RPMI8226 (cell line): Measurements from ENCODE around the gene AKNA.

Source experiments
- DNase-seq: peaks from one replicate; pipeline ENCODE4 v3.0.0-alpha.2; 2015

AKNA gene, protein sequence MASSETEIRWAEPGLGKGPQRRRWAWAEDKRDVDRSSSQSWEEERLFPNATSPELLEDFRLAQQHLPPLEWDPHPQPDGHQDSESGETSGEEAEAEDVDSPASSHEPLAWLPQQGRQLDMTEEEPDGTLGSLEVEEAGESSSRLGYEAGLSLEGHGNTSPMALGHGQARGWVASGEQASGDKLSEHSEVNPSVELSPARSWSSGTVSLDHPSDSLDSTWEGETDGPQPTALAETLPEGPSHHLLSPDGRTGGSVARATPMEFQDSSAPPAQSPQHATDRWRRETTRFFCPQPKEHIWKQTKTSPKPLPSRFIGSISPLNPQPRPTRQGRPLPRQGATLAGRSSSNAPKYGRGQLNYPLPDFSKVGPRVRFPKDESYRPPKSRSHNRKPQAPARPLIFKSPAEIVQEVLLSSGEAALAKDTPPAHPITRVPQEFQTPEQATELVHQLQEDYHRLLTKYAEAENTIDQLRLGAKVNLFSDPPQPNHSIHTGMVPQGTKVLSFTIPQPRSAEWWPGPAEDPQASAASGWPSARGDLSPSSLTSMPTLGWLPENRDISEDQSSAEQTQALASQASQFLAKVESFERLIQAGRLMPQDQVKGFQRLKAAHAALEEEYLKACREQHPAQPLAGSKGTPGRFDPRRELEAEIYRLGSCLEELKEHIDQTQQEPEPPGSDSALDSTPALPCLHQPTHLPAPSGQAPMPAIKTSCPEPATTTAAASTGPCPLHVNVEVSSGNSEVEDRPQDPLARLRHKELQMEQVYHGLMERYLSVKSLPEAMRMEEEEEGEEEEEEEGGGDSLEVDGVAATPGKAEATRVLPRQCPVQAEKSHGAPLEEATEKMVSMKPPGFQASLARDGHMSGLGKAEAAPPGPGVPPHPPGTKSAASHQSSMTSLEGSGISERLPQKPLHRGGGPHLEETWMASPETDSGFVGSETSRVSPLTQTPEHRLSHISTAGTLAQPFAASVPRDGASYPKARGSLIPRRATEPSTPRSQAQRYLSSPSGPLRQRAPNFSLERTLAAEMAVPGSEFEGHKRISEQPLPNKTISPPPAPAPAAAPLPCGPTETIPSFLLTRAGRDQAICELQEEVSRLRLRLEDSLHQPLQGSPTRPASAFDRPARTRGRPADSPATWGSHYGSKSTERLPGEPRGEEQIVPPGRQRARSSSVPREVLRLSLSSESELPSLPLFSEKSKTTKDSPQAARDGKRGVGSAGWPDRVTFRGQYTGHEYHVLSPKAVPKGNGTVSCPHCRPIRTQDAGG (N-terminal part only)

DNA sequence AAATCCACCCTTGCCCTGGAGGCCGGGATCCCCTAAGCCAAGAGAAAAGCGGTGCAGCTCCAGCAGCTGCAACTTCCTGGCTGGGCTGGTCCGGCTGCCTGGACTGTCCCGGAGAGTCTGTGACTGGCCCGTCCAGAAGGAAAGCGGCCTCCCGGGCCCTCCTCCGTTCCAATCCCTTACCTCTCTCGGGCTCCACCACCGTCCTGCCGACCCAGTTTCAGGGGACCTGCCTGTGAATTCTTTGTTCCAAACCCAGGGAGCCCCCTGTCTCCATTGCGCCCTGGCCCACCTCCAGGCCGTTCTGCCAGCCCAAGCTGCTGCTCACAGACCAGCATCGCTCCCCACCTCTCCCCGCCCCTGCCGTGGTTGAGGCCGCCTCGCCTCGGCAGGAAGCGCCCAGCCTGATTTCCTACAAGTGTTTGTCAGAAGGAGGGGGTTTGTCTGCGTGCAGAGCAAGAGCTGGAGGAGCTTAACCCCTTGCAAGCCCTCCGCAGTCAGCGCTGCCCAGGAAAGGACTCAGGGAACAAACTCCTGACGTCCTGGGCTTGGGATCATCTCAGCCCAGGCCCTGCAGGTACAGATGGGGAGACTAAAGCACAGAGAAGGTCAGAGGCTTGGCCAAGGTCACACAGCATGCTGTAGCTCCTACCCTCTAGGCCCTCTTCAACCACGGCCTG is at the start of gene AKNA:
Gene AKNA, minus strand, starts transcription at position 303 of the 677 bp plus-strand sequence. CDS start 6,649 bp downstream, outside the sequence.
- DNase-seq, result no peak

DNA sequence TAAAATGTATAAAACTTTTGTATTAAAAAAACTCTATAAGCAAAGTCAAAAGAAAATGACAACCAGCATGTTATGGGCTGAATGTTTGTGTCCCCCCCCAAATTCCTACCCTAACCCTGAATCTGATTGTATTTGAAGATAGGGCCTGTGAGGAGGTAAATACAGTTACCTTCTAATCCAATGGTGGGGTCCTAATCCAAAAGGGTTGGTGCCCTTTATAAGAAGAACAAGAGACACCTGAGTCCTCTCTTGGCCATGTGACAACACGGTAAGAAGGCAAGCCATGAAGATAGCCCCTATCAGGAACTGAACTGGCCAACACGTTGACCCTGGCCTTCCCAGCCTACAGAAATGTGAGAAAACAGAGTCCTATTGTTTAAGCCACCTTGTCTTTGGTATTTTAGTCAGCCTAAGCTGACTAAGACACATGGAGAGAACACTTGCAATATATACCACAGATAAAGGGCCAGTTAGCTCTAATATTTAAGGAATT is 49.7 kb upstream of the AKNA start:
- no peak for DNase-seq

DNA sequence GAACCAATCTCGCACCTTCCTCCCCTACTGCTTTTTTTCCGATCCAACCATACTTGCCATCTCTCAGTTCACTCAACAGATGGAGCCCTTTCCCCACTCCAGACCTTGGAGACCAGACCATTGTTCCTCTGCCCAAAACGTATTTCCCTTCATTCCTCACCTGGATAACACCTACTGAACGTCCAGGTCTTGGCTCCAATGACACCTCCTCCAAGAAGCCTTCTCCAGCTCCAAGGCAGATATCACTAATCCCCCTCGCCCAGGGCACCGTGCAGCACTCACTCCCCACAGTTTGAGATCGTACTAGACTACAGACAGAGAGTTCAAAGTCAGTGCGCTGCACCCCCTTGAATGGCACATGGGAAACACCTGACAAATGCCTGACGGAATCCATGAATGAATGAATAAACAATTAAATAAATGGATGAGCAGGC is 47.1 kb upstream of the AKNA start:
- no peak for DNase-seq

DNA sequence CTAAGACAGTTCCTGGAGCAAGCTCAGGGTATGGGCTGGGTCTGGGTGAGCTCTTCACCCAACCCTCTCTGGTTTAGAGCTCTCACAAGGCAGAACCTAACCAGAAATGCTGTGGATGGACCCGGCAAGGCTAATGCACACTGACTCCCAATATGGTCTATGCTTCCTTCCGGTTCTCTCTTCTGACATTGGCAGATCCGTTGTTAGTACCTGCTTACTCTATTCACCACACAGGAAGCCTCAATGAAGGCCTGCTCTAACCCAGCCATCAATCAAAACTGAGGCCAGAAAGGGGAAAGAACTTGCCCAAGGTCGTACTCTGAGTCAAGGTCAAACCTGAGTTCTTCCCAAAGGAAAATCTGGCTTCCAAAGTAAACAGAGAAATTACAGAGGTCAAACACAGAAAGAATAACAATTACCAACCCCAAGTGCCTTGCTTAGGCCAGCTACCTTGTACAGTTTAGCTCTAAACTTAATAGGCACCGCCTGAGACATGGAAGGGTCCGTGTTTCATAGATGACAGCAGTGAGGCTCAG is 46.0 kb upstream of the AKNA start:
- DNase-seq, result no peak

DNA sequence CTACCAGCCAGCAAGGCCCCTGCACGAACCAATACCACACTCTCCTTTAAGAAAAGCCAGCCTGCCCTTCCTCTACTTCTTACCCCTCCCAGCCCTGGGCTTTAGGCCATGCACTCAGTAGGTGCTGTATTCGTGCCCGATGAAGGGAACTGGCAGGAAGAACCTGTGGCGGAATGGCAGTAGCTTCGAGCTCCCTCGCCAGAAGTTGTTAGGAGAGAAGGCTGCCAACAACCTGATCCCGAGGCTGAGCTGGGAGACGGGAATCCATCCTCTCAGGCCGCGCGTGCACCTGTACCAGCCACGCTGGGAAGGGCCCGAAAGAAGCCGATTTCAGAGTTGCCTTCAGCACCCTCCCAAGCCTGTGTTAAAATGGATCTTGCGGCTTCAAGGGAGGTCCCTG is 45.3 kb upstream of the AKNA start:
- DNase-seq, result no peak

DNA sequence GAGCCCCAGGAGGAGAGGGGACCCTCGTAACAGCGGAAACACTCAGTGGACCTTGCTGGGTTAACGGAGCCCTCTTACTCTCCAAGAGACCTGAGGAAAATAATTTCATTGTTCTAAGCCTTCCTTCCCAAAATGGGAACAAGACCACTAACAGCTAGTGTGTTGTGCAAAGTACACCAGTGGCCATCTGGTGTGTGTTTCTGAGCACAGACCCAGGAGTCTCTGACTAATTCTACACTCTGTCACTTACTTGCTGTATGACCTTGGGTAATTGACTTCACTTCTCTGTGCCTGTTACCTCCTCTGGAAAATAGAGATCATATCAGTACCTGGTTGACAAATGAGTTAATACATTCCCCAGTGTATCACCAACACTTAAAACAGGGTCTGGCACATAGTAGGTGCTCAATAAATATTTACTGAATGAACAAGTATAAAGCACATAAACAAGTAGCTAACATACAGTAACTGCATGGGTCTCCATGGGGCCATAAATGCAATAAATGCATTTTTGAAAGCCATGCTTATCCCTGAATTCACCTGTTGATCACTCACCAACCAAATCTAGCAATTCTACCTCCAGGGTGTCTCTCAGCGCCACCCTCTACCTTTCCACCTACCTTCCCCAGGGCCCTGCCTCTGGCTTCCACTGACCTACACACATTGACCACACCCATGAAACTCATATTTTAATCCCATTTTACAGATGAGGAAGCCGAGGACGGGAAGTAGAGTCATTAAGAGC is 44.7 kb upstream of the AKNA start:
- DNase-seq, result no peak

DNA sequence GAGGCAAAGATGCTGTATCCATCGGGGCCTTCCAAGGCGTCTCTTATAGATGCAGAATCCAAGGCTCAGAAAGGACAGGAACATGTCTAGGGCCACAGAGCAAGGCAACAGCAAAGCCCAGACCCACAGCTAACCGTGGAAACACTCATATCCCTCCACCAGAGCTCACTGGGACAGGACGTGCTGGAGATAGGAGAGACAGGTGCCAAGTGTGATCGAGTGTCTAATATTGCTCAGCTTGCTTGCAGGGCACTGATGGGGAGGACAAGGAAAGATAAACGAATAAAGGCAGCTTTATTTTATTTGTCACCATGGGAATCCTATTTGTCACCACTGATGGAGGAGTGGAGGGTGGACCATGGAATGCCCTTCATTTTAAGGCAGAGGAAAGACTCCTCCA is 44.0 kb upstream of the AKNA start:
- DNase-seq, result no peak

DNA sequence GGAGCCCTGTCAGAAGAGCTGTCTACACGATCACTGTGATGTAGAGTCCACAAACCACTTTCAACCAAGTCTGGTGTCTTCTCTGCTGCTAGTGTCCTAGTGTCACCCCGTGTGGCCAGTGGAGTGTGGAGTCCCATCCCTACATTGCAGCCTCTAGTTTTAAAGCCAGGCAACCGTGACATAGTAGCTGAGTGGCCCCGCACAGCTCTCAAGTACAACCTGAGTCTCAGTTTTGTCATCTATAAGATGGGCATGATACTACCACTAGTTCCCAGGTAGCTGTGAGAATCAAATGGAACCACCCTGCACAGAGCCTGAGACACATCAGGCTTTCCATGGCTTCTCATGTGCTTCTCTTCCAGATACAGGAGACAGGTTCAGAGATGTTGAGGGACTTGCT is 43.2 kb upstream of the AKNA start:
- no peak for DNase-seq

DNA sequence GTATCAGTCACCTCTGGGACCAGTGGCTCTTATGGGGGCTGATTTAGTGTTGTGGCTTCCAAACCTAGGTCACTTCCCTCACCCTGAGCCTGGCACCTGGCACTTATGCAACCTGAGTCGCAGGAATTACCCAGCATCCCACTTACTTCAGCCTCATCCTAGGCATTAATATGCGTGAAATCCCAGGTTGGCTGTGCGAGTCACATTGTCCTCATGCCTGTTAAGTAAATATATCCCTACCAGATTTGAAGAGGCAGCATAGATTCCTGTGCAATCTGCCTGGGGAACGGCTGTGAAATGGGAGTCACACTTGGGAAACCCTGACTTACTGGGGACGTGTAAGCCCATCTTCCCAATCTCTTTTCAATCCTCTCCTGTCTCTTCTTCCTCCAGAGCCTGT is 42.7 kb upstream of the AKNA start:
- no peak for DNase-seq

DNA sequence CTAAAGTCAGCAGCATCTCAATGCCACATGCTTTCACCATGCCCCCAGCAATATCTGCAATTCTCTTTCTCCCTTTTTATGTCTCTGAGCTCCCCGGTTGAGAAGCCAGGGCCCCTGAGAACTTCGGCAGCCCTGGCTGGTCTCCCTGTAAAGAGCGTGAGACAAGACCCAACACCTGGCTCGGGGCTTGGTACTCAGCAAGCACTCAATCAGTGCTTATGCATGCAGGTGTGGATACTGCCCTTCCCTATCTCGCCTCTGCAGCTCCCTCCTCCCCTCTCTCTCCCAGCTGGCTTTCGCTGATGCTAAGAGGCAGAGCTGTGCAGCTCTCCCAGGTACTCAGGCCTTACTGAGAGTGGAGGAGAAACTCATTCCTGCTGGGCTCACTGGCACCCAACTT is 41.7 kb upstream of the AKNA start:
- DNase-seq, result no peak

DNA sequence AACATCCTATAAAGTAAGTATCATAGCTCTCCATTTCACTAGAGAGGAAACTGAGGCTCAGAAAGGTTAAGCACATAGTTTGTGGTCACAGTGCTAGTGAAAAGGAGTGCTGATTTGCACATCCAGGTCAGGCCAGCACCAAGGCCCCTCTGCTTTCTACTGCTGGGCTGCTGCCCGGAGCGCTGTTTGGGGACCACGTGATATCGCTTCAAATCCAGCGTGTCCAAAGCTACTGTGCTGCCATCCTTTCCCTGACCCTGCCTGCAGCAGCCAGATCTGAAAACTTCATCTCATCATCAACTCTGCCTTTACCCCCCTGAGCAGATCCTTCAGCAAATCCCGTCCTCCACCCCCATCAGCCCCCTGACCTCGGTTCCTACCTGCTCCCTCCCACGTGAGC is 40.7 kb upstream of the AKNA start:
- DNase-seq, result no peak

DNA sequence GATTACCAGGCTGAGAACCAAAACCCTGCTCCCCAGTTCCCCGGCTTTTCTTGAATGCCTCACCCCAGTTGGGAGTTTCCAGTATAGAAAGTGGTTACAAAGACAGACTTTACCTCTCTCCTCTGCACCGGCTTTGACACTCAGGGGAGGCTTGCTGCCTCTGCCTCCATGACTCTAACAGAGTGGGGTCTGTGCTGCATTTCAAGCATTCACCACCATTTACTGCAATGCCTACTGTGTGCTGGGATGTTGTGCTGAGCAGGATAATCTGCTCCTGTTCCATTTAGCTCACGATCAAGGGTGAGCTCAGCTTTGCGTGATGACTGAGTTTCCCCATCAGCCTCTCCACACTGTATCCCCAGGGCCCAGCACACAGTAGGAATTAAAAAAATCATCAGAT is 39.9 kb upstream of the AKNA start:
- no peak for DNase-seq

DNA sequence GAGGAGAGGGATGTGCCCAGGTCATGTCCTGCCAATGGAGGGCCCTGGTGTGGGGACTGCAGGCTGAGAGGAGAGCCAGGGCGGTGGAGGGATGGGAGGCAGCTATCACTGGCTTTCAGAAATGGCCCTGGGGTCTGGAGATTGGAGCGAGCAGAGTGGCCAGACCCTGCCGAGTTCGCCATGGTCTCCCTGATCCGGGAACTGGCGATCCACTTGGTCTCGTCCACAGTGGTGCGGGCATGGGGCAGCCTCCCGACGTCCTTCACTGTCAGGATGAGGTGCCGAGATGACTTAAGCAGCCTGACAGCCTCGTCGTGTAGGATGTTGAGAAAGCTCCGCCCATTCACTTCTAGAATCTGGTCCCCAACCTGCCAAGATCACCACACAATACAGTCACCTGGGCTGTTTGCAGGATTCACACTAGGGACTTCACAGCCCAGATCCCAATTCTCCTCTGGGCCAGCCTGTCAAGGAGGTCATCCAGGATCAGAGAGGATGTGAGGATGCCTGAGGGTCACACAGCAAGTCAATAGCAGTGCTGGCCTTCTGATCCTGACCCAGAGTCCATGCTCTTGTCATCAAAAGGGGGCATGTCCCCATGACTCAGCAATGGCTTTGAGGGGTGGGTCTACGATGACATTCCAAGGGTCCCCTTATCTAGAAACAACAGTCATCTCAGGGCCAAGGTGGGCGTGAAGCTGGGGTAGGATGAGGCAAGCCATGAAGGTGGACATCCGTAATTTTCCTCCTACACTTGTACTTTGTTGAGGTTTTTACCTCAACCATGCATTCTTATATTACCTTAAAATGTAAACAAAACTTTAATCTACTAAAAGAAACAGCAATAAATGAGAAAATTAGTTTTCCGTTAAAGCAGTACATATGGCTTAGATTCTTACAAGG is 38.5 kb upstream of the AKNA start:
- DNase-seq, result no peak

DNA sequence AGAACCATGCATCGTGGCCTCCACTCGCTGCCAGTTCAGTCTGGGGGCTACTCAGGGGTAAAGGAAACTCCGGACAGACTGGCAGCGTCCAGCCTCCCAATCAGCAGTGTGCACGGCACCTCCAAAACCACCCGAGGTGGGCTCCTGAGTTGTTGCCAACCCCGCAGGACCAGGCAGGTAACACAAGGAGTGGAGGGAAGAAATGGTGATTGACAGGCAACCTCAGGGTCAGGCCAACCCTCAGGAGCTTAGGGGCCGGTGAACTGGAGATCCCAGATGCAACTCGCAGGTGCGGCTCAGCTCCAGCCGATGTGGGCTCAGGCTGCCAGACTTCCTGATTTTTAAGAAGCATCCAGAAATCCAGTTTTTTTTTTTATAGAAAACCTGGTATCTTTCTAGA is 37.3 kb upstream of the AKNA start:
- DNase-seq, result no peak

DNA sequence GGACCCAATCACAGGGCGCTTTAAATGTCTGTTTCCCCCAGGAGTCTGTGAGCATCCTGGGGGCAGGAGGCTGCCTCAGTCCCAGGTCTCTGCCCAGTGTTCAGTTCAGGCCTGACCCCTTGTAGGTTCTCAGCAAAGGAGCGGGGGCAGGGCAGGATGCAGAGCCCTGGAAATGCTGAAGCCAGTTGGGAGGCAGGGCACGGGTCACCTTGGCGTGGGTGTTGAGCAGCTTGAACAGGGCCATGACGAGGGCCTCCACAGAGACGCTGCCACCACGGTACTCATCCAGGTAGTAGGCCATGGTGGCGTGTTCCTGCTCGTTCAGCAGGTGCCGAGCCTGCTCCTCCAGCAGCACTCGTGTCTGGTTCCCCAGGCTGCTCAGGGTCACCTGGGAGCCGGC is 36.3 kb upstream of the AKNA start:
- DNase-seq, result no peak

DNA sequence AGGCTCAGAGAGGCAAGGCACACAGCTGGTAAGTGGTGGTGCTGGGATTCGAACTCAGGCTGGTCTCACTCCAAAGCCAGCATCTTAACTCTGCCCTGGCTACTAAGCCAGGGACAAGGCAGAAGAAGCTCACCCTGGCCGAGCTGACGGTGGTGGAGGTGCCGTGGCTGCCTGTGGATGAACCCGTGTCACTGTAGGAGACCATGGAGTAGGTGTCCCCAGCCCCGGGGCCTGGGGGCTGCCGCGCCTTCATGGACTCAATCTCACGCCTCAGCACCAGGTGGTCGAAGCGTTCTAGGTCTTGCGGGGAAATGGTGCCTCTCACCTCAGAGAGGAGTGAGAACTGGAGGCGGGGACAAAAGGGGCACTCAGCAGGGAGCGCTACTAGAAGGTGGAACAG is 35.4 kb upstream of the AKNA start:
- no peak for DNase-seq

DNA sequence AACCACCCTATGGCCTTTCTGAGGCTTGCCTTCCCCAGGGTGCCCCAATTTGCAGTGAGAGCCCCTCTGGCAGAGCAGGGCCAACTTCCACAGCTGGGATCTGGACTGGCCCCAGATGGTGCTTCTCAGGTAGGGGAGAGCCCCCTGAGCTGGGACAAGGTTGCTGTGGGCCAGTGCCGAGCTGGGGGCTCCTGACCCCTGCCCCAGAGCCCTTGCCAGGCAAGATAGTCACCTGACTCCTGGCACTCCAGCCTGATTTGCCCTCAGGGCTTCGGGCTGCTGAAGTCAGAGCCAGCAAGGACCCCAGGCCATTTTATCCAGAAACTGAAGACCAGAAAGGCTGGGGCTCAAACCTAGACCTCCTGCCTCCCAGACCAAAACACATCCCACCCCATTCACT is 33.4 kb upstream of the AKNA start:
- no peak for DNase-seq

DNA sequence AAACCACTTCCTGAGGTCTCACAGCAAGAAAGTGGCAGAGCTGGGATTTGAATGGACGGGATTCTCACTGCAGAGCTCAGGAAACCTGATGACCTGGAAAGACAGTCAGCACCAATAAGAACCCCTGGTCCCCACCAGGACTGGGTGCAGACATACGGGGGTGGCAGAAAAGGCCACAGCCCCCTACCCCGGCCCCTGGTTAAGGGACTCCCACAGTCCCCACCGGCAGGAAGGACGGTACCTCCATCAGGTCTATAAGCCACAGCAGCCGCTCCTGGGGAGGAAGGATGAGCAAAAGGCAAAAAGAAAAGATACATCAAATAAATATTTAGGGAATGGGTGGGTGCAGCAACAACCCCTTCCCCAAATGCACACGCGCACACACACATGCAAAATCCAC is 32.0 kb upstream of the AKNA start:
- DNase-seq, result no peak

DNA sequence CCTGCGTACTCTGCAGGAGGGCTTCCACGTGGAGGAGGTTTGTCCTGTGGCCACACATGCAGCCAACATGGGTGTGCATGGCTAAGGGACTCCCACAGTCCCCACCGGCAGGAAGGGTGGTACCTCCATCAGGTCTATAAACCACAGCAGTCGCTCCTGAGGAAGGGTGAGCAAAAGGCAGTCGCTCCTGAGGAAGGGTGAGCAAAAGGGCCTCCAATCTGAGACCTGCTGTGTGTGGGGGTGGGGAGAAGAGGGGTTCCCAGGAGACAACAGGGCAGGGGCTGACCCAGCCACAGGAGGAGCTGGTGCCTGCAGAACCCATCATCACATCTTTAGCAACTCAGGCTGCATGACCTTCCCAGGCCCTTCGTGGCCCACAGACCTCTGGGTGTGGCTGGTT is 30.3 kb upstream of the AKNA start:
- DNase-seq, result no peak

DNA sequence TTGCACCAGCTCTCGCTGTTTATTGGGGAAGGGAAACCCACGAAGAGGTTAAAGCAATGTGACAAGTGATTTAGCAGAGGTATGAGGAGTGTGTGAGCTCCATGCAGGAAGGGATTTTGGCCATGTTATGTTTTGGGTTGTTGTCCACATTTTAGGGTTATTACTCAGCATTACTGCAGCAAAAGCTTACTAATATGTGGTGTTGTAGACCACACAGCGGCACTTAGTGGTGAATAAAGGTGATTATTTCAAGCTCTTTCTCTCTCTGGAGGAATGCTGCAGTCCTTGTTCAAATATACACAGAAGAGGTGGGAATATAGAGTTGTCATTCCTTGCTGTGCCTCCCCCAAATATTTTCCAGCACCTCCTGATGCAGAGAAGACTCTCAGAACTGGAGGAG is 29.7 kb upstream of the AKNA start:
- DNase-seq, result no peak
